ENCODE data around the gene CD300LB. TPM values are rescaled to one million over a fixed set of nuclear protein-coding genes. Genes with fewer than 3 reads are reported as not detected.
"Not testable (repeated sequence)": the region's sequence is repeated elsewhere in the genome, so short reads cannot be mapped to it uniquely, and the experiment has no call there.

CD300LB gene
- polyA plus RNA-seq, 3 donors, result 88.0 to 102 (median 92.9) TPM

- H3K36me3 Mint-ChIP-seq, result peaks cover 30 to 31% of the 10 kb centered on the region in 2 donors
- Histone ChIP-seq H3K36me3 (replicated peaks in 1 of 2; ENCODE audit: control insufficient read depth in 1 of 2, insufficient read depth in 2 of 2, low read length in 2 of 2) (peaks cover 5 to 18% of the 10 kb centered on the region in 2 donors), H4K20me1 (ENCODE audit: insufficient read depth, low read length) (no peaks in the 10 kb centered on the region), H3K4me3 (replicated peaks in 1 of 3; ENCODE audit: low read depth in 2 of 3, low read length in 3 of 3) (no peak overlapping the region), H3K9me3 (replicated peaks in 1 of 2; ENCODE audit: control insufficient read depth in 1 of 2, insufficient read depth in 1 of 2, low read length in 2 of 2) (no peaks in the 10 kb centered on the region), H2AFZ (ENCODE audit: insufficient read depth, low read depth, low read length, poor library complexity, severe bottlenecking) (no peak overlapping the region), H3K9ac (ENCODE audit: insufficient read depth, low read length, poor library complexity, severe bottlenecking) (no peak overlapping the region), H3K79me2 (ENCODE audit: insufficient read depth, low read length) (no peaks in the 10 kb centered on the region), H3K4me2 (replicated peaks; ENCODE audit: extremely low read depth, low read length, poor library complexity, severe bottlenecking) (no peak overlapping the region), H3K27ac (ENCODE audit: low read depth in 1 of 2, low read length in 2 of 2) (no peak overlapping the region), H3K4me1 (ENCODE audit: control insufficient read depth in 1 of 2, insufficient read depth in 2 of 2, low read length in 2 of 2) (peaks cover 17 to 32% of the 10 kb centered on the region in 2 donors), H3K27me3 (ENCODE audit: control insufficient read depth in 2 of 2, insufficient read depth in 2 of 2, low read length in 2 of 2) (no peaks in the 10 kb centered on the region)
- no CpG with 5 or more reads among the region's 7 CpGs for WGBS (ENCODE audit: insufficient coverage)
- H3K4me3 Mint-ChIP-seq, result no peak overlapping the region
- peaks cover 0 to 5% (median 1%) of the 10 kb centered on the region in 3 donors for H3K27me3 Mint-ChIP-seq (ENCODE audit: low read depth in 3 of 3)
- H3K27ac Mint-ChIP-seq, result peak overlapping the region in 6 of 7 donors; percentile 53 to 91 (median 82)
- H3K4me1 Mint-ChIP-seq, result peaks cover 30% of the 10 kb centered on the region
- intact Hi-C loops (cut with micrococcal nuclease), result loop anchor here (2.0 to 5.0 kb wide), 5 partner anchors 25 to 114 kb away; partner anchors contain the start of genes CD300A (in 1 of the 2) and CD300LB (in 1 of the 2)
- TF ChIP-seq, protein P1, sequence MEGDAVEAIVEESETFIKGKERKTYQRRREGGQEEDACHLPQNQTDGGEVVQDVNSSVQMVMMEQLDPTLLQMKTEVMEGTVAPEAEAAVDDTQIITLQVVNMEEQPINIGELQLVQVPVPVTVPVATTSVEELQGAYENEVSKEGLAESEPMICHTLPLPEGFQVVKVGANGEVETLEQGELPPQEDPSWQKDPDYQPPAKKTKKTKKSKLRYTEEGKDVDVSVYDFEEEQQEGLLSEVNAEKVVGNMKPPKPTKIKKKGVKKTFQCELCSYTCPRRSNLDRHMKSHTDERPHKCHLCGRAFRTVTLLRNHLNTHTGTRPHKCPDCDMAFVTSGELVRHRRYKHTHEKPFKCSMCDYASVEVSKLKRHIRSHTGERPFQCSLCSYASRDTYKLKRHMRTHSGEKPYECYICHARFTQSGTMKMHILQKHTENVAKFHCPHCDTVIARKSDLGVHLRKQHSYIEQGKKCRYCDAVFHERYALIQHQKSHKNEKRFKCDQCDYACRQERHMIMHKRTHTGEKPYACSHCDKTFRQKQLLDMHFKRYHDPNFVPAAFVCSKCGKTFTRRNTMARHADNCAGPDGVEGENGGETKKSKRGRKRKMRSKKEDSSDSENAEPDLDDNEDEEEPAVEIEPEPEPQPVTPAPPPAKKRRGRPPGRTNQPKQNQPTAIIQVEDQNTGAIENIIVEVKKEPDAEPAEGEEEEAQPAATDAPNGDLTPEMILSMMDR (IDR thresholded peaks at IDR 0.05), result no peak
- H3K9me3 Mint-ChIP-seq, result peaks cover 0 to 3% (median 0%) of the 10 kb centered on the region in 7 donors
- DNase-seq, result peak; percentile 49 to 75 (median 54)
Measured at GRCh38 chr17:74491626-74492025, 39.6 kb downstream of the CD300LB start.

DNA sequence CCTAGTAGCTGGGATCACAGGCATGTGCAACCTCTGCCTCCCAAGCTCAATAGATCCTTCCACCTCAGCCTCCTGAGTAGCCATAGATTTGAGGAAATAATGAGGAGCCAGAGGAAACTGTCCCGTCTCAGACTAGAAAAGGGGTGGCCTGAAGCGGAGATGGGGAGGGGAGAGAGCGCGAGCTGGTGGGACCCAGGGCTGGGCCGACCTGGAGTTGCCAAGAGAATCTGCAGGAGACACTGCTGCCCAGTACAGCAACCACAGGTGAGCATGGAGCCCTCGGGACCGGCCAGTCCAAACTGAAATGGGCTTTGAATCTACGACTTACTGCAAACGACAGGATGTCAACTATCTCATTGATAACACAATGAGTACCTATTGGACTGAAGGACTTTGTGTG lies 40.6 kb downstream of the CD300LB start:
- Mint-ChIP-seq H3K4me1 (peaks cover 24% of the 10 kb centered on the region), H3K9me3 (peaks cover 0 to 3% (median 0%) of the 10 kb centered on the region in 7 donors), H3K27ac (no peak overlapping the region), H3K36me3 (peaks cover 39 to 40% of the 10 kb centered on the region in 2 donors), H3K27me3 (ENCODE audit: low read depth in 3 of 3) (peaks cover 0 to 5% (median 1%) of the 10 kb centered on the region in 3 donors), H3K4me3 (no peak overlapping the region)
- peaks cover 11 to 27% of the 10 kb centered on the region in 2 donors for H3K36me3 ChIP-seq (replicated peaks in 1 of 2; ENCODE audit: control insufficient read depth in 1 of 2, insufficient read depth in 2 of 2, low read length in 2 of 2)
- intact Hi-C loops (cut with micrococcal nuclease), result loop anchor here (5.0 kb wide), 3 partner anchors 33 to 113 kb away; partner anchors contain the start of gene CD300LB (in 1 of the 2)
- 95% methylated on average over 7 of the region's 9 CpGs for WGBS (ENCODE audit: insufficient coverage)
- H3K4me1 ChIP-seq (ENCODE audit: control insufficient read depth in 1 of 2, insufficient read depth in 2 of 2, low read length in 2 of 2), result peaks cover 13 to 26% of the 10 kb centered on the region in 2 donors
- H3K9me3 ChIP-seq (replicated peaks in 1 of 2; ENCODE audit: control insufficient read depth in 1 of 2, insufficient read depth in 1 of 2, low read length in 2 of 2), result no peaks in the 10 kb centered on the region
- no peak for DNase-seq
- peaks cover 3% of the 10 kb centered on the region for H4K20me1 ChIP-seq (ENCODE audit: insufficient read depth, low read length)
- H2AFZ ChIP-seq (ENCODE audit: insufficient read depth, low read depth, low read length, poor library complexity, severe bottlenecking), result no peak overlapping the region
- H3K4me3 ChIP-seq (replicated peaks in 1 of 3; ENCODE audit: low read depth in 2 of 3, low read length in 3 of 3), result no peak overlapping the region
- no peak overlapping the region for H3K4me2 ChIP-seq (replicated peaks; ENCODE audit: extremely low read depth, low read length, poor library complexity, severe bottlenecking)
- H3K27me3 ChIP-seq (ENCODE audit: control insufficient read depth in 2 of 2, insufficient read depth in 2 of 2, low read length in 2 of 2), result no peaks in the 10 kb centered on the region
- H3K9ac ChIP-seq (ENCODE audit: insufficient read depth, low read length, poor library complexity, severe bottlenecking), result no peak overlapping the region
- no peak overlapping the region for H3K27ac ChIP-seq (ENCODE audit: low read depth in 1 of 2, low read length in 2 of 2)
- no peaks in the 10 kb centered on the region for H3K79me2 ChIP-seq (ENCODE audit: insufficient read depth, low read length)
- TF ChIP-seq, protein P1 (IDR thresholded peaks at IDR 0.05), result no peak

- H3K79me2 ChIP-seq (ENCODE audit: insufficient read depth, low read length); H3K27me3 Mint-ChIP-seq (ENCODE audit: low read depth in 3 of 3); H3K9ac ChIP-seq (ENCODE audit: insufficient read depth, low read length, poor library complexity, severe bottlenecking); intact Hi-C loops (cut with micrococcal nuclease); H3K4me3 Mint-ChIP-seq; H3K27me3 ChIP-seq (ENCODE audit: control insufficient read depth in 2 of 2, insufficient read depth in 2 of 2, low read length in 2 of 2); H3K4me2 ChIP-seq (replicated peaks; ENCODE audit: extremely low read depth, low read length, poor library complexity, severe bottlenecking); H2AFZ ChIP-seq (ENCODE audit: insufficient read depth, low read depth, low read length, poor library complexity, severe bottlenecking); H3K27ac ChIP-seq (ENCODE audit: low read depth in 1 of 2, low read length in 2 of 2); H3K4me3 ChIP-seq (replicated peaks in 1 of 3; ENCODE audit: low read depth in 2 of 3, low read length in 3 of 3); DNase-seq; H3K9me3 ChIP-seq (replicated peaks in 1 of 2; ENCODE audit: control insufficient read depth in 1 of 2, insufficient read depth in 1 of 2, low read length in 2 of 2); H3K9me3 Mint-ChIP-seq; H3K27ac Mint-ChIP-seq: not testable (repeated sequence)
- 100% methylated on average over 3 of the region's 4 CpGs for WGBS (ENCODE audit: insufficient coverage)
- Mint-ChIP-seq H3K4me1 (peaks cover 19% of the 10 kb centered on the region), H3K36me3 (peaks cover 63 to 64% of the 10 kb centered on the region in 2 donors)
- H4K20me1 ChIP-seq (ENCODE audit: insufficient read depth, low read length), result peaks cover 28% of the 10 kb centered on the region
- peaks cover 35 to 51% of the 10 kb centered on the region in 2 donors for H3K36me3 ChIP-seq (replicated peaks in 1 of 2; ENCODE audit: control insufficient read depth in 1 of 2, insufficient read depth in 2 of 2, low read length in 2 of 2)
- H3K4me1 ChIP-seq (ENCODE audit: control insufficient read depth in 1 of 2, insufficient read depth in 2 of 2, low read length in 2 of 2), result peaks cover 13 to 23% of the 10 kb centered on the region in 2 donors
Measured at GRCh38 chr17:74488276-74488675, 43.0 kb downstream of the CD300LB start.
